Ishikawa (cell line): ENCODE results near the gene DNAJC11.

Experiments
- CEBPB ChIP-seq: IDR thresholded peaks from 2 replicates; pipeline ENCODE4 v1.6.1; 2012
- CREB1 ChIP-seq: IDR thresholded peaks from 2 replicates; pipeline ENCODE4 v1.6.1; 2012; ENCODE audit warnings: low read depth
- EGR1 ChIP-seq: IDR thresholded peaks from 2 replicates; pipeline ENCODE4 v1.6.1; 2012
- EP300 ChIP-seq: IDR thresholded peaks from 2 replicates; pipeline ENCODE4 v1.6.1; 2012; ENCODE audit warnings: borderline replicate concordance
- FOXM1 ChIP-seq: IDR thresholded peaks from 2 replicates; pipeline ENCODE4 v1.6.1; 2012; ENCODE audit warnings: low read depth, borderline replicate concordance
- MAX ChIP-seq: IDR thresholded peaks from 2 replicates; pipeline ENCODE4 v1.6.1; 2012
- NFIC ChIP-seq: IDR thresholded peaks from 2 replicates; pipeline ENCODE4 v1.6.1; 2012
- RAD21 ChIP-seq: IDR thresholded peaks from 2 replicates; pipeline ENCODE4 v1.6.1; 2012; ENCODE audit warnings: low read depth
- TAF1 ChIP-seq: IDR thresholded peaks from 2 replicates; pipeline ENCODE4 v1.6.1; 2012; ENCODE audit warnings: low read depth, mild to moderate bottlenecking
- TCF12 ChIP-seq: IDR thresholded peaks from 2 replicates; pipeline ENCODE4 v1.6.1; 2012; ENCODE audit warnings: low read depth
- TEAD4 ChIP-seq: IDR thresholded peaks from 2 replicates; pipeline ENCODE4 v1.6.1; 2012
- USF1 ChIP-seq: IDR thresholded peaks from 2 replicates; pipeline ENCODE4 v1.6.1; 2012
- YY1 ChIP-seq: IDR thresholded peaks from 2 replicates; pipeline ENCODE4 v1.6.1; 2012; ENCODE audit warnings: low read depth
- ZBTB7A ChIP-seq: IDR thresholded peaks from 2 replicates; pipeline ENCODE4 v1.6.1; 2012; ENCODE audit warnings: low read depth
- TF ChIP-seq, protein P1 (sequence below): IDR thresholded peaks from 2 replicates; pipeline ENCODE4 v1.6.1; 2012; ENCODE audit warnings: low read depth, mild to moderate bottlenecking

The DNAJC11 gene

DNA sequence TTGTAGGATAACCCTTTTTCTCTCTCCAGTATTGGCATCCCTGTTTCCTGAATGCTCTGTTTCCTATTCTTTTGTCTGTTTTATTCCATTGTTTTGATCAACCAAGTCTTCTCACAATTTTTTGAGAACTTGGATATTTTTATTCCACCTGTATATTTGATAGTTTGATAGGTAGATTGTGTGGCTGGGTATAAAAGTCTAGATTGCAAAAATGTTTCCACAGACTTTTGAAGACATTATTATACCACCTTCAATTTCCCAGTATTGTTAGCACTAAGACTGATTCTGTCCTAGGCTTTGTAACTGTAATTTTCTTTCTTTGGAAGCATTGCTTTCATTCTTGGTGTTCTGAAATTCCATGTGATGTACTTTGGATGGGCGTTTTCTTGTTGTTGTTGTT is 9.6 kb upstream of the DNAJC11 start:
- TF ChIP-seq TEAD4 = no peak
- TF ChIP-seq YY1 = no peak
- no peak for TF ChIP-seq CREB1
- TF ChIP-seq, protein P1, sequence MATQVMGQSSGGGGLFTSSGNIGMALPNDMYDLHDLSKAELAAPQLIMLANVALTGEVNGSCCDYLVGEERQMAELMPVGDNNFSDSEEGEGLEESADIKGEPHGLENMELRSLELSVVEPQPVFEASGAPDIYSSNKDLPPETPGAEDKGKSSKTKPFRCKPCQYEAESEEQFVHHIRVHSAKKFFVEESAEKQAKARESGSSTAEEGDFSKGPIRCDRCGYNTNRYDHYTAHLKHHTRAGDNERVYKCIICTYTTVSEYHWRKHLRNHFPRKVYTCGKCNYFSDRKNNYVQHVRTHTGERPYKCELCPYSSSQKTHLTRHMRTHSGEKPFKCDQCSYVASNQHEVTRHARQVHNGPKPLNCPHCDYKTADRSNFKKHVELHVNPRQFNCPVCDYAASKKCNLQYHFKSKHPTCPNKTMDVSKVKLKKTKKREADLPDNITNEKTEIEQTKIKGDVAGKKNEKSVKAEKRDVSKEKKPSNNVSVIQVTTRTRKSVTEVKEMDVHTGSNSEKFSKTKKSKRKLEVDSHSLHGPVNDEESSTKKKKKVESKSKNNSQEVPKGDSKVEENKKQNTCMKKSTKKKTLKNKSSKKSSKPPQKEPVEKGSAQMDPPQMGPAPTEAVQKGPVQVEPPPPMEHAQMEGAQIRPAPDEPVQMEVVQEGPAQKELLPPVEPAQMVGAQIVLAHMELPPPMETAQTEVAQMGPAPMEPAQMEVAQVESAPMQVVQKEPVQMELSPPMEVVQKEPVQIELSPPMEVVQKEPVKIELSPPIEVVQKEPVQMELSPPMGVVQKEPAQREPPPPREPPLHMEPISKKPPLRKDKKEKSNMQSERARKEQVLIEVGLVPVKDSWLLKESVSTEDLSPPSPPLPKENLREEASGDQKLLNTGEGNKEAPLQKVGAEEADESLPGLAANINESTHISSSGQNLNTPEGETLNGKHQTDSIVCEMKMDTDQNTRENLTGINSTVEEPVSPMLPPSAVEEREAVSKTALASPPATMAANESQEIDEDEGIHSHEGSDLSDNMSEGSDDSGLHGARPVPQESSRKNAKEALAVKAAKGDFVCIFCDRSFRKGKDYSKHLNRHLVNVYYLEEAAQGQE = no peak
- TF ChIP-seq MAX = no peak
- TF ChIP-seq USF1 = no peak
- no peak for TF ChIP-seq EGR1
- TF ChIP-seq FOXM1 = no peak
- no peak for TF ChIP-seq ZBTB7A
- no peak for TF ChIP-seq TCF12
- TF ChIP-seq RAD21 = no peak
- TF ChIP-seq TAF1 = no peak
- TF ChIP-seq EP300 = no peak
- TF ChIP-seq CEBPB = no peak
- no peak for TF ChIP-seq NFIC

DNA sequence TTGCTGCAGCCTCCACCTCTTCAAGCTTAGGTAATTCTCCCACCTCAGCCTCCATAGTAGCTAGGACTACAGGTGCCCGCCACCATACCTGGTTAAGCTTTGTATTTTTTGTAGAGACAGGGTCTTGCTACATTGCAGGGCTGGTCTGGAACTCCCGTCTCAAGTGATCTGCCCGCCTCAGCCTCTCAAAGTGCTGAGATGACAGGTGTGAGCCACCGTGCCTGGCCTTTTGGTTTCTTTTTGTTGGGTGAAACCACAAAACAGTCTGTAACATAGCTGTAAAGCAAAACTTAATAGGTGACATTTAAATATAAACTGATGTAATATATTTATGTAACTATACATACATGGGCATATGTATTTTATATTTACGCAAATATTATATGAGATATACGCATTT is 3.1 kb upstream of the DNAJC11 start:
- no peak for TF ChIP-seq YY1
- no peak for TF ChIP-seq ZBTB7A
- no peak for TF ChIP-seq TCF12
- TF ChIP-seq MAX = no peak
- no peak for TF ChIP-seq CREB1
- TF ChIP-seq, protein P1 = no peak

DNA sequence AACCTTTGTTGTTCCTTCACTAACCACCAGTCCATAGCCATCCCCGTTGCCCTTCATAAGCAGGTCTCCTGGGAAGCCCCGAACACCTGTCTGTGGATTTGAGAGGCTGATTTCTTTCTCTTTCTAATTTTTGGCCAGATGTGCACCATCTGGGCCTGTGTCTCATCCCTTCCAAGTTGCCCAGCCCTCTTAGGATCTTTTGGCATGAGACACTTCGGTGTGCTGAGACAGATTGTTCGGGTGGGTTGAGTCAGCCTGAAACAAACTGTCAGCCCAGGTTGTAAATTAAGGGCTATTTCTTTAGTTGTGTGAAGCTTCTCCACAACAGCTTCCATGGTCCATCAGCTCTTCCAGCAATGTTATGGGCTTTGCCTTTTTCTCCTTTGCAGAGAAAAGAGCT is 1.4 kb upstream of the DNAJC11 start:
- no peak for TF ChIP-seq RAD21
- no peak for TF ChIP-seq YY1
- no peak for TF ChIP-seq EGR1
- no peak for TF ChIP-seq TEAD4
- no peak for TF ChIP-seq MAX

- no peak for TF ChIP-seq USF1
- TF ChIP-seq CREB1 = no peak
These were observed 671 bp downstream of the DNAJC11 start for GRCh38 chr1:6700853-6701436.

DNA sequence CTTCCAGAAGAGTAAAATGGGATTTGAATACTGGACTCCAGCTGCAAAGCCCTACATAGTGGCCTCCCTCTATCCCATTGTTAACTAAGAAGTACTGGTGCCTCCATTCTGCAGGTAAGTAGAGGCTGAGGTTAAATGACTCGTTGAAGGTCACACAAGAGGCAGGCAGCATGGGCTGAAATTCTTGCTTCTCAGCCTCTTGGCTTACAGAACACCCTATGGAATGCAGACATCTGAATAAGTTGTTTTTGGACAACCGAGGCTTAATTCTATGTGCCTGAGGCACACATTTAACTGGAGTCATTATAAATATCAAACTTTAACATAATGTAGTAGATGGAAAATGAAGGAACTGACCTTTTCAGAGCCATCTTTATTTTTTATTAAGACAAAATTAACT is 5.7 kb downstream of the DNAJC11 start:
- TF ChIP-seq CREB1 = no peak
- no peak for TF ChIP-seq EP300
- TF ChIP-seq MAX = no peak
- TF ChIP-seq TAF1 = no peak
- TF ChIP-seq TCF12 = no peak
- no peak for TF ChIP-seq CEBPB
- no peak for TF ChIP-seq NFIC
- TF ChIP-seq USF1 = no peak
- no peak for TF ChIP-seq TEAD4
- no peak for TF ChIP-seq YY1
- no peak for TF ChIP-seq EGR1
- TF ChIP-seq RAD21 = no peak
- TF ChIP-seq, protein P1 = no peak
- TF ChIP-seq FOXM1 = no peak
- no peak for TF ChIP-seq ZBTB7A
